Activated CD4-positive, alpha-beta memory T cell treated with anti-CD3 and anti-CD28 coated beads for 36 hours (primary cell): ENCODE measurements around the gene FUT9. TPM values are rescaled to one million over a fixed set of nuclear protein-coding genes. Genes with fewer than 3 reads are reported as not detected.

ENCODE experiments used
- CTCF ChIA-PET: fragments of 350-600 bp; sonication (Branson Sonifier 250); formaldehyde crosslinking; loops from one replicate; lab custom pipeline; 2021; ENCODE audit warnings: antibody characterized with exemption, inconsistent platforms; lab: Charles Lee
- POLR2A ChIA-PET: fragments of 350-600 bp; sonication (Branson Sonifier 250); formaldehyde crosslinking; loops from one replicate; lab custom pipeline; 2021; ENCODE audit warnings: antibody characterized with exemption; lab: Charles Lee
- DNase-seq: peaks from one replicate; pipeline ENCODE4 v3.0.0-alpha.2; 2020
- H3K27ac Mint-ChIP-seq: one replicate; pipeline ENCODE4 v1.8.0; 2021; ENCODE audit warnings: mixed read lengths
- H3K27me3 Mint-ChIP-seq: one replicate; pipeline ENCODE4 v1.8.0; 2021; ENCODE audit warnings: mixed read lengths
- H3K36me3 Mint-ChIP-seq: one replicate; pipeline ENCODE4 v1.8.0; 2021; ENCODE audit warnings: mixed read lengths
- H3K4me1 Mint-ChIP-seq: one replicate; pipeline ENCODE4 v1.8.0; 2021; ENCODE audit warnings: low read depth, mixed read lengths
- H3K4me3 Mint-ChIP-seq: one replicate; pipeline ENCODE4 v1.8.0; 2021; ENCODE audit warnings: mild to moderate bottlenecking, mixed read lengths
- H3K9me3 Mint-ChIP-seq: one replicate; pipeline ENCODE4 v1.8.0; 2021; ENCODE audit warnings: mixed read lengths
- intact Hi-C: fragments of 100-400 bp; cut with micrococcal nuclease; formaldehyde crosslinking; loops from one replicate; pipeline ENCODE4 v1.15.1; 2023
- total RNA-seq, 2 experiments: library from RNA; stranded (reverse); gene quantifications; one replicate each; pipeline ENCODE4 v1.2.3, GENCODE V29; 2021

The FUT9 gene
- total RNA-seq, 2 experiments from 2014 or later, result not detected

GRCh38 chr6:96197241-96197640, 181.5 kb downstream of the FUT9 start:
- POLR2A ChIA-PET, result no interaction called here
- no peak for DNase-seq
- peaks cover 6% of the 10 kb centered on the region for H3K9me3 Mint-ChIP-seq
- H3K4me3 Mint-ChIP-seq, result no peak overlapping the region
- H3K4me1 Mint-ChIP-seq, result no peaks in the 10 kb centered on the region
- CTCF ChIA-PET, result no interaction called here
- no peaks in the 10 kb centered on the region for H3K27me3 Mint-ChIP-seq
- intact Hi-C loops, result no loop called here
- H3K36me3 Mint-ChIP-seq, result no peaks in the 10 kb centered on the region
- H3K27ac Mint-ChIP-seq, result no peak overlapping the region

- Mint-ChIP-seq H3K27ac (no peak overlapping the region), H3K4me3 (no peak overlapping the region), H3K4me1 (no peaks in the 10 kb centered on the region), H3K27me3 (no peaks in the 10 kb centered on the region), H3K36me3 (no peaks in the 10 kb centered on the region), H3K9me3 (no peaks in the 10 kb centered on the region)
- intact Hi-C loops, result no loop called here
- ChIA-PET POLR2A (no interaction called here), CTCF (no interaction called here)
- no peak for DNase-seq
These were observed 186.8 kb downstream of the FUT9 start for GRCh38 chr6:96202571-96202970.

- Mint-ChIP-seq H3K9me3 (no peaks in the 10 kb centered on the region), H3K27ac (no peak overlapping the region), H3K4me3 (no peak overlapping the region), H3K27me3 (no peaks in the 10 kb centered on the region), H3K36me3 (no peaks in the 10 kb centered on the region), H3K4me1 (no peaks in the 10 kb centered on the region)
- ChIA-PET CTCF (no interaction called here), POLR2A (no interaction called here)
- intact Hi-C loops, result no loop called here
- no peak for DNase-seq
These were observed 195.6 kb downstream of the FUT9 start for GRCh38 chr6:96211341-96211740.

GRCh38 chr6:96212066-96212465, 196.3 kb downstream of the FUT9 start:
- intact Hi-C loops, result no loop called here
- DNase-seq, result no peak
- no peaks in the 10 kb centered on the region for H3K27me3 Mint-ChIP-seq
- H3K36me3 Mint-ChIP-seq, result no peaks in the 10 kb centered on the region
- CTCF ChIA-PET, result no interaction called here
- H3K4me1 Mint-ChIP-seq, result no peaks in the 10 kb centered on the region
- H3K9me3 Mint-ChIP-seq, result no peaks in the 10 kb centered on the region
- H3K4me3 Mint-ChIP-seq, result no peak overlapping the region
- POLR2A ChIA-PET, result no interaction called here
- no peak overlapping the region for H3K27ac Mint-ChIP-seq

- Mint-ChIP-seq H3K27me3 (no peaks in the 10 kb centered on the region), H3K4me1 (no peaks in the 10 kb centered on the region), H3K27ac (no peak overlapping the region), H3K4me3 (no peak overlapping the region), H3K9me3 (no peaks in the 10 kb centered on the region), H3K36me3 (no peaks in the 10 kb centered on the region)
- ChIA-PET CTCF (no interaction called here), POLR2A (no interaction called here)
- no peak for DNase-seq
- intact Hi-C loops, result no loop called here
These were observed 198.0 kb downstream of the FUT9 start for GRCh38 chr6:96213784-96214183.

GRCh38 chr6:96223695-96224094, 207.9 kb downstream of the FUT9 start:
- no peak overlapping the region for H3K27ac Mint-ChIP-seq
- no peak overlapping the region for H3K4me3 Mint-ChIP-seq
- H3K27me3 Mint-ChIP-seq, result no peaks in the 10 kb centered on the region
- H3K9me3 Mint-ChIP-seq, result no peaks in the 10 kb centered on the region
- ChIA-PET POLR2A (no interaction called here), CTCF (no interaction called here)
- no peaks in the 10 kb centered on the region for H3K4me1 Mint-ChIP-seq
- no peak for DNase-seq
- H3K36me3 Mint-ChIP-seq, result no peaks in the 10 kb centered on the region
- intact Hi-C loops, result no loop called here

- Mint-ChIP-seq H3K4me1 (no peaks in the 10 kb centered on the region), H3K27me3 (no peaks in the 10 kb centered on the region), H3K27ac (no peak overlapping the region), H3K36me3 (no peaks in the 10 kb centered on the region), H3K4me3 (no peak overlapping the region), H3K9me3 (no peaks in the 10 kb centered on the region)
- ChIA-PET POLR2A (no interaction called here), CTCF (no interaction called here)
- no peak for DNase-seq
- intact Hi-C loops, result no loop called here
These were observed 211.4 kb downstream of the FUT9 start for GRCh38 chr6:96227135-96227534.

GRCh38 chr6:96234444-96234843, 218.7 kb downstream of the FUT9 start:
- Mint-ChIP-seq H3K36me3 (no peaks in the 10 kb centered on the region), H3K27me3 (no peaks in the 10 kb centered on the region), H3K27ac (no peak overlapping the region), H3K4me1 (no peaks in the 10 kb centered on the region), H3K9me3 (no peaks in the 10 kb centered on the region), H3K4me3 (no peak overlapping the region)
- intact Hi-C loops, result no loop called here
- CTCF ChIA-PET, result no interaction called here
- no peak for DNase-seq
- POLR2A ChIA-PET, result no interaction called here

- ChIA-PET CTCF (no interaction called here), POLR2A (no interaction called here)
- Mint-ChIP-seq H3K4me3 (no peak overlapping the region), H3K4me1 (no peaks in the 10 kb centered on the region), H3K27ac (no peak overlapping the region), H3K27me3 (no peaks in the 10 kb centered on the region), H3K9me3 (no peaks in the 10 kb centered on the region), H3K36me3 (no peaks in the 10 kb centered on the region)
- intact Hi-C loops, result no loop called here
- DNase-seq, result no peak
These were observed 220.2 kb downstream of the FUT9 start for GRCh38 chr6:96235927-96236326.

GRCh38 chr6:96236471-96236870, 220.7 kb downstream of the FUT9 start:
- H3K4me3 Mint-ChIP-seq, result no peak overlapping the region
- intact Hi-C loops, result no loop called here
- H3K27me3 Mint-ChIP-seq, result no peaks in the 10 kb centered on the region
- ChIA-PET CTCF (no interaction called here), POLR2A (no interaction called here)
- no peaks in the 10 kb centered on the region for H3K36me3 Mint-ChIP-seq
- DNase-seq, result no peak
- H3K27ac Mint-ChIP-seq, result no peak overlapping the region
- no peaks in the 10 kb centered on the region for H3K9me3 Mint-ChIP-seq
- H3K4me1 Mint-ChIP-seq, result no peaks in the 10 kb centered on the region

- DNase-seq, result no peak
- H3K36me3 Mint-ChIP-seq, result no peaks in the 10 kb centered on the region
- ChIA-PET POLR2A (no interaction called here), CTCF (no interaction called here)
- H3K4me1 Mint-ChIP-seq, result no peaks in the 10 kb centered on the region
- intact Hi-C loops, result no loop called here
- no peaks in the 10 kb centered on the region for H3K27me3 Mint-ChIP-seq
- H3K27ac Mint-ChIP-seq, result no peak overlapping the region
- H3K4me3 Mint-ChIP-seq, result no peak overlapping the region
- no peaks in the 10 kb centered on the region for H3K9me3 Mint-ChIP-seq
These were observed 222.0 kb downstream of the FUT9 start for GRCh38 chr6:96237638-96238347.

GRCh38 chr6:96246563-96246962, 230.8 kb downstream of the FUT9 start:
- CTCF ChIA-PET, result no interaction called here
- H3K27me3 Mint-ChIP-seq, result peaks cover 1% of the 10 kb centered on the region
- no peaks in the 10 kb centered on the region for H3K9me3 Mint-ChIP-seq
- DNase-seq, result no peak
- no peaks in the 10 kb centered on the region for H3K4me1 Mint-ChIP-seq
- H3K36me3 Mint-ChIP-seq, result no peaks in the 10 kb centered on the region
- POLR2A ChIA-PET, result no interaction called here
- H3K4me3 Mint-ChIP-seq, result no peak overlapping the region
- H3K27ac Mint-ChIP-seq, result no peak overlapping the region
- intact Hi-C loops, result no loop called here

- no peaks in the 10 kb centered on the region for H3K4me1 Mint-ChIP-seq
- no peak overlapping the region for H3K4me3 Mint-ChIP-seq
- POLR2A ChIA-PET, result no interaction called here
- no peaks in the 10 kb centered on the region for H3K36me3 Mint-ChIP-seq
- no peaks in the 10 kb centered on the region for H3K9me3 Mint-ChIP-seq
- no peak for DNase-seq
- intact Hi-C loops, result no loop called here
- peaks cover 1% of the 10 kb centered on the region for H3K27me3 Mint-ChIP-seq
- CTCF ChIA-PET, result no interaction called here
- no peak overlapping the region for H3K27ac Mint-ChIP-seq
These were observed 234.0 kb downstream of the FUT9 start for GRCh38 chr6:96249755-96250154.
